K562 (cell line): ENCODE measurements around the gene EXOC3L1. TPM values are rescaled to one million over a fixed set of nuclear protein-coding genes. Genes with fewer than 3 reads are reported as not detected.
A peak's percentile ranks its signal among the peaks of the same experiment; 100 is the strongest.

ENCODE experiments used
- AFF4 ChIP-seq: sonication (generic); formaldehyde crosslinking; IDR thresholded peaks from 2 replicates; pipeline ENCODE4 v1.8.0; 2023; ENCODE audit warnings: mild to moderate bottlenecking, missing genetic modification reagents
- DPF2 ChIP-seq: fragments of 450-650 bp; IDR thresholded peaks from 2 replicates; pipeline ENCODE4 v1.6.1; 2016
- EGR1 ChIP-seq: fragments of 450-650 bp; conservative IDR thresholded peaks from 2 replicates; pipeline ENCODE4 v1.6.1; 2017; ENCODE audit warnings: mild to moderate bottlenecking
- EHMT2 ChIP-seq: fragments of 450-650 bp; IDR thresholded peaks from 2 replicates; pipeline ENCODE4 v1.6.1; 2018; ENCODE audit warnings: antibody characterized with exemption
- FOXA1 ChIP-seq: fragments of 450-650 bp; IDR thresholded peaks from 2 replicates; pipeline ENCODE4 v1.6.1; 2016; ENCODE audit warnings: mild to moderate bottlenecking, borderline replicate concordance
- GMEB1 ChIP-seq: fragments of 250-450 bp; sonication (Bioruptor Pico); IDR thresholded peaks from 2 replicates; pipeline ENCODE4 v1.4.0; 2020; ENCODE audit warnings: mild to moderate bottlenecking
- L3MBTL2 ChIP-seq: fragments of 450-650 bp; IDR thresholded peaks from 2 replicates; pipeline ENCODE4 v1.6.1; 2016; ENCODE audit warnings: mild to moderate bottlenecking, moderate library complexity
- MAZ ChIP-seq, 2 experiments: fragments of 450-650 bp in 1 of 2; sonication (generic) in 1 of 2; formaldehyde crosslinking; IDR thresholded peaks in 1 of 2; conservative IDR thresholded peaks in 1 of 2; 2 replicates each; pipeline versions ENCODE4 v1.4.0 to v1.5.0; 2020; ENCODE audit warnings: mild to moderate bottlenecking in 1 of 2, missing genetic modification reagents in 1 of 2
- MYBL2 ChIP-seq, 2 experiments: fragments of 450-650 bp in 1 of 2; sonication (generic) in 1 of 2; formaldehyde crosslinking in 1 of 2; IDR thresholded peaks; 2 replicates each; pipeline versions ENCODE4 v1.6.1 to v1.8.1; 2017 to 2022; ENCODE audit warnings: borderline replicate concordance in 1 of 2, inconsistent platforms in 1 of 2, low read depth in 1 of 2, mild to moderate bottlenecking in 1 of 2, missing genetic modification reagents in 1 of 2, moderate library complexity in 1 of 2
- NEUROD1 ChIP-seq: fragments of 150-350 bp; IDR thresholded peaks from 2 replicates; pipeline ENCODE4 v1.6.1; 2014; ENCODE audit warnings: borderline replicate concordance, low read length, low read depth; ENCODE audit not compliant: partially characterized antibody
- NR2F6 ChIP-seq: fragments of 450-650 bp; formaldehyde crosslinking; IDR thresholded peaks from 2 replicates; pipeline ENCODE4 v1.4.0; 2020; ENCODE audit warnings: mild to moderate bottlenecking
- RAD51 ChIP-seq: fragments of 450-650 bp; IDR thresholded peaks from 2 replicates; pipeline ENCODE4 v1.7.1; 2016; ENCODE audit warnings: low read depth, mild to moderate bottlenecking, borderline replicate concordance
- RBM22 ChIP-seq: fragments of 200-400 bp; formaldehyde crosslinking; IDR thresholded peaks from 2 replicates; pipeline ENCODE4 v1.6.1; 2018; ENCODE audit warnings: low read length, low read depth; ENCODE audit not compliant: poor library complexity, severe bottlenecking
- RNF2 ChIP-seq: sonication (generic); IDR thresholded peaks from 2 replicates; pipeline ENCODE4 v1.6.1; 2016
- SLC30A9 ChIP-seq: fragments of 250-450 bp; sonication (Bioruptor Pico); IDR thresholded peaks from 2 replicates; pipeline ENCODE4 v1.8.0; 2022; ENCODE audit warnings: mild to moderate bottlenecking, moderate library complexity
- SMARCA4 ChIP-seq: fragments of 450-650 bp; IDR thresholded peaks from 2 replicates; pipeline ENCODE4 v1.6.1; 2016
- TEAD1 ChIP-seq, 2 experiments: fragments of 450-650 bp in 1 of 2; sonication (generic) in 1 of 2; formaldehyde crosslinking; IDR thresholded peaks; 2 replicates each; pipeline versions ENCODE4 v1.4.0 to v1.8.0; 2020 to 2022; ENCODE audit warnings: mild to moderate bottlenecking in 2 of 2, missing genetic modification reagents in 1 of 2
- ZNF197 ChIP-seq: fragments of 200-800 bp; sonication (Bioruptor generic); IDR thresholded peaks from 2 replicates; pipeline ENCODE4 v1.6.1; 2016; ENCODE audit warnings: low read depth, missing genetic modification characterization, missing compliant biosample characterization
- ZNF41 ChIP-seq: fragments of 250-450 bp; sonication (Bioruptor Pico); conservative IDR thresholded peaks from 2 replicates; pipeline ENCODE4 v1.4.0; 2020; ENCODE audit warnings: mild to moderate bottlenecking
- ZZZ3 ChIP-seq: fragments of 450-650 bp; IDR thresholded peaks from 2 replicates; pipeline ENCODE4 v1.6.1; 2016; ENCODE audit warnings: antibody characterized with exemption, mild to moderate bottlenecking, moderate library complexity
- polyA plus RNA-seq, 8 experiments: library from polyadenylated mRNA; depleted of rRNA in 4 of 8; stranded (reverse) in 5 of 8; unstranded in 3 of 8; fragments of >200 nt; fragmentation: Nextera tagmentation in 2 of 8; fragmentation: Illumina TruSeq in 1 of 8; extraction: Ambion mirVana in 2 of 8; extraction: Trizol in 1 of 8; gene quantifications; 2 replicates each; pipeline versions ENCODE4 v1.2.1 to v1.2.3, GENCODE V29; 2011 to 2014; ENCODE audit warnings: inconsistent platforms in 1 of 8, missing spikeins in 1 of 8
- total RNA-seq, 7 experiments: library from RNA; depleted of rRNA in 6 of 7; stranded (reverse); fragments of >200 nt in 6 of 7; fragmentation: Illumina TruSeq in 2 of 7; extraction: Trizol in 2 of 7; gene quantifications; 2 replicates each; pipeline versions ENCODE4 v1.2.1 to v1.2.3, GENCODE V29; 2011 to 2021; ENCODE audit warnings: low replicate concordance in 1 of 7

Gene EXOC3L1
- total and polyA plus RNA-seq, 9 of the 15 experiments (the other 6 are each of a cell fraction or from before 2014, with no cell fraction given): 0.08 TPM; not detected in 8

- TF ChIP-seq SLC30A9 (CRISPR knock-in tag) (no peak), NEUROD1 (peak; percentile 93), EHMT2 (no peak; the same call in 1 of the 2 replicates), RNF2 (no peak), DPF2 (no peak), GMEB1 (CRISPR knock-in tag) (no peak), ZZZ3 (no peak), MYBL2 (IDR thresholded peaks at IDR 0.05; ENCODE audit: low read depth) (no peak), MYBL2 (CRISPR knock-in tag; IDR thresholded peaks at IDR 0.05; ENCODE audit: borderline replicate concordance) (no peak), RAD51 (no peak), SMARCA4 (no peak), AFF4 (no peak), ZNF197 (CRISPR knock-in tag) (no peak), MAZ (CRISPR knock-in tag; conservative IDR thresholded peaks at IDR 0.05 in 1 of 2, IDR thresholded peaks at IDR 0.05 in 1 of 2) (peak; percentile 71 to 73; a peak in 3 of 4 replicates), NR2F6 (no peak), EGR1 (peak; percentile 48), TEAD1 (CRISPR knock-in tag; IDR thresholded peaks at IDR 0.05) (0 out of 4 replicates have a peak, but pooled peaks of 1 of the 2 experiments have one; percentile 42), RBM22 (no peak), ZNF41 (CRISPR knock-in tag) (no peak), FOXA1 (no peak), L3MBTL2 (peak; percentile 40; the same call in 1 of the 2 replicates)
Measured at GRCh38 chr16:67191995-67192681, 2.2 kb upstream of the EXOC3L1 start, which contains the start of gene E2F4 (continued).
